ENCODE measurements around the gene ADIPOQ.
"Not testable (repeated sequence)": the region's sequence is repeated elsewhere in the genome, so short reads cannot be mapped to it uniquely, and the experiment has no call there.

The ADIPOQ gene

GRCh38 chr3:186870421-186871201 is 28.1 kb downstream of the ADIPOQ start:
- Histone ChIP-seq H3K27ac (ENCODE audit: insufficient read depth, low read depth, low read length, poor library complexity, severe bottlenecking) (no peak overlapping the region), H3K4me1 (ENCODE audit: control insufficient read depth, insufficient read depth, low read length) (no peaks in the 10 kb centered on the region), H3K27me3 (ENCODE audit: control insufficient read depth, insufficient read depth, low read length, poor library complexity, severe bottlenecking) (no peaks in the 10 kb centered on the region), H3K36me3 (ENCODE audit: control insufficient read depth, insufficient read depth, low read length) (no peaks in the 10 kb centered on the region), H3K9me3 (ENCODE audit: control insufficient read depth, low read length) (no peaks in the 10 kb centered on the region), H3K4me3 (ENCODE audit: insufficient read depth, low read depth, low read length) (no peak overlapping the region)
- WGBS, 2 experiments, result 93 to 94% methylated on average over 3 to 5 of the region's 5 CpGs

- no peaks in the 10 kb centered on the region for H3K36me3 ChIP-seq (ENCODE audit: control insufficient read depth, insufficient read depth, low read length)
- no peaks in the 10 kb centered on the region for H3K27me3 ChIP-seq (ENCODE audit: control insufficient read depth, insufficient read depth, low read length, poor library complexity, severe bottlenecking)
- H3K27ac ChIP-seq (ENCODE audit: insufficient read depth, low read depth, low read length, poor library complexity, severe bottlenecking), result no peak overlapping the region
- WGBS, 2 experiments, result 88 to 90% methylated on average over 1 to 2 of the region's 2 CpGs
- no peaks in the 10 kb centered on the region for H3K4me1 ChIP-seq (ENCODE audit: control insufficient read depth, insufficient read depth, low read length)
- H3K9me3 ChIP-seq (ENCODE audit: control insufficient read depth, low read length), result no peaks in the 10 kb centered on the region
- H3K4me3 ChIP-seq (ENCODE audit: insufficient read depth, low read depth, low read length), result no peak overlapping the region
Measured at GRCh38 chr3:186871403-186871924, 29.0 kb downstream of the ADIPOQ start.

- 92 to 94% methylated on average over 12 to 26 of the region's 30 CpGs for WGBS, 2 experiments
- not testable (repeated sequence) for H3K9me3 ChIP-seq (ENCODE audit: control insufficient read depth, low read length); H3K27me3 ChIP-seq (ENCODE audit: control insufficient read depth, insufficient read depth, low read length, poor library complexity, severe bottlenecking); H3K4me3 ChIP-seq (ENCODE audit: insufficient read depth, low read depth, low read length); H3K36me3 ChIP-seq (ENCODE audit: control insufficient read depth, insufficient read depth, low read length); H3K4me1 ChIP-seq (ENCODE audit: control insufficient read depth, insufficient read depth, low read length); H3K27ac ChIP-seq (ENCODE audit: insufficient read depth, low read depth, low read length, poor library complexity, severe bottlenecking)
Measured at GRCh38 chr3:186873796-186874195, 31.3 kb downstream of the ADIPOQ start.

- H3K27me3 ChIP-seq (ENCODE audit: control insufficient read depth, insufficient read depth, low read length, poor library complexity, severe bottlenecking); H3K4me3 ChIP-seq (ENCODE audit: insufficient read depth, low read depth, low read length); H3K9me3 ChIP-seq (ENCODE audit: control insufficient read depth, low read length); H3K36me3 ChIP-seq (ENCODE audit: control insufficient read depth, insufficient read depth, low read length); H3K27ac ChIP-seq (ENCODE audit: insufficient read depth, low read depth, low read length, poor library complexity, severe bottlenecking); H3K4me1 ChIP-seq (ENCODE audit: control insufficient read depth, insufficient read depth, low read length): not testable (repeated sequence)
- 95% methylated on average over 22 of the region's 24 CpGs for WGBS, 2 experiments
Measured at GRCh38 chr3:186874216-186874615, 31.7 kb downstream of the ADIPOQ start.

- not testable (repeated sequence) for H3K36me3 ChIP-seq (ENCODE audit: control insufficient read depth, insufficient read depth, low read length); H3K27ac ChIP-seq (ENCODE audit: insufficient read depth, low read depth, low read length, poor library complexity, severe bottlenecking); H3K4me3 ChIP-seq (ENCODE audit: insufficient read depth, low read depth, low read length); H3K4me1 ChIP-seq (ENCODE audit: control insufficient read depth, insufficient read depth, low read length); H3K9me3 ChIP-seq (ENCODE audit: control insufficient read depth, low read length); H3K27me3 ChIP-seq (ENCODE audit: control insufficient read depth, insufficient read depth, low read length, poor library complexity, severe bottlenecking)
- no CpG with 5 or more reads among the region's 4 CpGs for WGBS, 2 experiments
Measured at GRCh38 chr3:186874841-186875240, 32.3 kb downstream of the ADIPOQ start.

GRCh38 chr3:186875708-186876107 is 33.2 kb downstream of the ADIPOQ start:
- Histone ChIP-seq H3K4me1 (ENCODE audit: control insufficient read depth, insufficient read depth, low read length) (no peaks in the 10 kb centered on the region), H3K4me3 (ENCODE audit: insufficient read depth, low read depth, low read length) (no peak overlapping the region), H3K27me3 (ENCODE audit: control insufficient read depth, insufficient read depth, low read length, poor library complexity, severe bottlenecking) (no peaks in the 10 kb centered on the region), H3K27ac (ENCODE audit: insufficient read depth, low read depth, low read length, poor library complexity, severe bottlenecking) (no peak overlapping the region), H3K36me3 (ENCODE audit: control insufficient read depth, insufficient read depth, low read length) (no peaks in the 10 kb centered on the region), H3K9me3 (ENCODE audit: control insufficient read depth, low read length) (no peaks in the 10 kb centered on the region)
- 100% methylated on average over 1 of the region's 1 CpG for WGBS, 2 experiments

GRCh38 chr3:186879781-186880180 is 37.3 kb downstream of the ADIPOQ start:
- no peak overlapping the region for H3K4me3 ChIP-seq (ENCODE audit: insufficient read depth, low read depth, low read length)
- no peaks in the 10 kb centered on the region for H3K9me3 ChIP-seq (ENCODE audit: control insufficient read depth, low read length)
- WGBS, 2 experiments, result 83 to 100% methylated on average over 1 of the region's 1 CpG
- no peak overlapping the region for H3K27ac ChIP-seq (ENCODE audit: insufficient read depth, low read depth, low read length, poor library complexity, severe bottlenecking)
- H3K36me3 ChIP-seq (ENCODE audit: control insufficient read depth, insufficient read depth, low read length), result no peaks in the 10 kb centered on the region
- no peaks in the 10 kb centered on the region for H3K4me1 ChIP-seq (ENCODE audit: control insufficient read depth, insufficient read depth, low read length)
- no peaks in the 10 kb centered on the region for H3K27me3 ChIP-seq (ENCODE audit: control insufficient read depth, insufficient read depth, low read length, poor library complexity, severe bottlenecking)

GRCh38 chr3:186880406-186880805 is 37.9 kb downstream of the ADIPOQ start:
- Histone ChIP-seq H3K4me3 (ENCODE audit: insufficient read depth, low read depth, low read length) (no peak overlapping the region), H3K27me3 (ENCODE audit: control insufficient read depth, insufficient read depth, low read length, poor library complexity, severe bottlenecking) (no peaks in the 10 kb centered on the region), H3K27ac (ENCODE audit: insufficient read depth, low read depth, low read length, poor library complexity, severe bottlenecking) (no peak overlapping the region), H3K9me3 (ENCODE audit: control insufficient read depth, low read length) (no peaks in the 10 kb centered on the region), H3K36me3 (ENCODE audit: control insufficient read depth, insufficient read depth, low read length) (no peaks in the 10 kb centered on the region), H3K4me1 (ENCODE audit: control insufficient read depth, insufficient read depth, low read length) (no peaks in the 10 kb centered on the region)
- WGBS, 2 experiments, result 84 to 91% methylated on average over 4 of the region's 4 CpGs

- 82 to 91% methylated on average over 3 to 4 of the region's 4 CpGs for WGBS, 2 experiments
Measured at GRCh38 chr3:186882150-186882524, 39.6 kb downstream of the ADIPOQ start.

GRCh38 chr3:186882881-186883685 is 40.6 kb downstream of the ADIPOQ start:
- Histone ChIP-seq H3K27ac (ENCODE audit: insufficient read depth, low read depth, low read length, poor library complexity, severe bottlenecking) (no peak overlapping the region), H3K27me3 (ENCODE audit: control insufficient read depth, insufficient read depth, low read length, poor library complexity, severe bottlenecking) (no peaks in the 10 kb centered on the region), H3K4me3 (ENCODE audit: insufficient read depth, low read depth, low read length) (no peak overlapping the region), H3K36me3 (ENCODE audit: control insufficient read depth, insufficient read depth, low read length) (no peaks in the 10 kb centered on the region), H3K4me1 (ENCODE audit: control insufficient read depth, insufficient read depth, low read length) (peaks cover 10% of the 10 kb centered on the region), H3K9me3 (ENCODE audit: control insufficient read depth, low read length) (no peaks in the 10 kb centered on the region)
- 93 to 94% methylated on average over 6 of the region's 6 CpGs for WGBS, 2 experiments

More at GRCh38 chr3:186882150-186882524, 39.6 kb downstream of the ADIPOQ start:
- Histone ChIP-seq H3K4me1 (ENCODE audit: control insufficient read depth, insufficient read depth, low read length) (peaks cover 6% of the 10 kb centered on the region), H3K27me3 (ENCODE audit: control insufficient read depth, insufficient read depth, low read length, poor library complexity, severe bottlenecking) (no peaks in the 10 kb centered on the region), H3K27ac (ENCODE audit: insufficient read depth, low read depth, low read length, poor library complexity, severe bottlenecking) (no peak overlapping the region), H3K9me3 (ENCODE audit: control insufficient read depth, low read length) (no peaks in the 10 kb centered on the region), H3K4me3 (ENCODE audit: insufficient read depth, low read depth, low read length) (no peak overlapping the region), H3K36me3 (ENCODE audit: control insufficient read depth, insufficient read depth, low read length) (no peaks in the 10 kb centered on the region)
